Mononuclear cell (primary cell): Measurements from ENCODE around the gene NDUFAF2. TPM values are rescaled to one million over a fixed set of nuclear protein-coding genes. Genes with fewer than 3 reads are reported as not detected.
"Not testable (repeated sequence)": the region's sequence is repeated elsewhere in the genome, so short reads cannot be mapped to it uniquely, and the experiment has no call there.

Experiments used
- H3K27me3 ChIP-seq: 2 replicates; pipeline ENCODE4 v1.6.0; 2011; ENCODE audit warnings: low read length, control low read depth; ENCODE audit not compliant: insufficient read depth
- H3K4me1 ChIP-seq: 2 replicates; pipeline ENCODE4 v1.5.1; 2011; ENCODE audit warnings: mild to moderate bottlenecking, low read length, control low read depth; ENCODE audit not compliant: insufficient read depth
- H3K4me3 ChIP-seq: 2 replicates; pipeline ENCODE4 v1.5.1; 2011; ENCODE audit warnings: mild to moderate bottlenecking, low read length, moderate library complexity
- H3K9me3 ChIP-seq: 2 replicates; pipeline ENCODE4 v1.5.1; 2011; ENCODE audit warnings: low read depth, mild to moderate bottlenecking, control low read depth, low read length
- total RNA-seq: library from RNA; depleted of rRNA; stranded (reverse); fragments of >200 nt; gene quantifications from one replicate; pipeline ENCODE4 v1.2.3, GENCODE V29; 2012

The NDUFAF2 gene
- total RNA-seq, 1 donor: 5.7 TPM

GRCh38 chr5:61180886-61181285 lies 235.9 kb downstream of the NDUFAF2 start:
- Histone ChIP-seq H3K27me3 (no peaks in the 10 kb centered on the region), H3K9me3 (no peaks in the 10 kb centered on the region), H3K4me1 (peaks cover 5% of the 10 kb centered on the region), H3K4me3 (no peak overlapping the region)

- H3K9me3 ChIP-seq: no peaks in the 10 kb centered on the region
- no peaks in the 10 kb centered on the region for H3K27me3 ChIP-seq
- no peak overlapping the region for H3K4me3 ChIP-seq
- H3K4me1 ChIP-seq: peaks cover 5% of the 10 kb centered on the region
Observed at GRCh38 chr5:61182449-61182848, 237.4 kb downstream of the NDUFAF2 start.

GRCh38 chr5:61183538-61183937 lies 238.5 kb downstream of the NDUFAF2 start:
- no peaks in the 10 kb centered on the region for H3K4me1 ChIP-seq
- H3K9me3 ChIP-seq: no peaks in the 10 kb centered on the region
- no peak overlapping the region for H3K4me3 ChIP-seq
- H3K27me3 ChIP-seq: no peaks in the 10 kb centered on the region

GRCh38 chr5:61184708-61185107 lies 239.7 kb downstream of the NDUFAF2 start:
- H3K4me1 ChIP-seq: no peaks in the 10 kb centered on the region
- H3K9me3 ChIP-seq: no peaks in the 10 kb centered on the region
- H3K27me3 ChIP-seq: no peaks in the 10 kb centered on the region
- H3K4me3 ChIP-seq: no peak overlapping the region

GRCh38 chr5:61186634-61187033 lies 241.6 kb downstream of the NDUFAF2 start:
- Histone ChIP-seq H3K9me3 (peaks cover 2% of the 10 kb centered on the region), H3K4me1 (no peaks in the 10 kb centered on the region), H3K27me3 (no peaks in the 10 kb centered on the region), H3K4me3 (no peak overlapping the region)

GRCh38 chr5:61187352-61187751 lies 242.3 kb downstream of the NDUFAF2 start:
- H3K4me1 ChIP-seq, H3K9me3 ChIP-seq, H3K27me3 ChIP-seq, H3K4me3 ChIP-seq: not testable (repeated sequence)

GRCh38 chr5:61187826-61188225 lies 242.8 kb downstream of the NDUFAF2 start:
- not testable (repeated sequence) for H3K4me3 ChIP-seq

GRCh38 chr5:61198606-61199005 lies 253.6 kb downstream of the NDUFAF2 start:
- Histone ChIP-seq H3K9me3 (no peaks in the 10 kb centered on the region), H3K27me3 (no peaks in the 10 kb centered on the region), H3K4me3 (no peak overlapping the region), H3K4me1 (no peaks in the 10 kb centered on the region)

More at GRCh38 chr5:61187826-61188225, 242.8 kb downstream of the NDUFAF2 start:
- not testable (repeated sequence) for H3K4me1 ChIP-seq, H3K9me3 ChIP-seq, H3K27me3 ChIP-seq

GRCh38 chr5:61200582-61201155 lies 255.7 kb downstream of the NDUFAF2 start:
- Histone ChIP-seq H3K4me3 (no peak overlapping the region), H3K9me3 (no peaks in the 10 kb centered on the region), H3K27me3 (no peaks in the 10 kb centered on the region), H3K4me1 (no peaks in the 10 kb centered on the region)

- no peaks in the 10 kb centered on the region for H3K9me3 ChIP-seq
- no peaks in the 10 kb centered on the region for H3K27me3 ChIP-seq
- H3K4me1 ChIP-seq: no peaks in the 10 kb centered on the region
- H3K4me3 ChIP-seq: no peak overlapping the region
Observed at GRCh38 chr5:61202213-61202612, 257.2 kb downstream of the NDUFAF2 start.

Other genes starting within 250 kb of the NDUFAF2 start
- 0.63 TPM for gene DEPDC1B, start 245.0 kb upstream of the NDUFAF2 start, total RNA-seq
- gene ELOVL7, start 100.9 kb upstream of the NDUFAF2 start, total RNA-seq: 23.2 TPM
- 15.6 TPM for gene ERCC8, start 135 bp upstream of the NDUFAF2 start, total RNA-seq
- 17.4 TPM for gene SMIM15, start 217.3 kb downstream of the NDUFAF2 start, total RNA-seq